Measurements from ENCODE around the gene CNIH4.

The CNIH4 gene

DNA sequence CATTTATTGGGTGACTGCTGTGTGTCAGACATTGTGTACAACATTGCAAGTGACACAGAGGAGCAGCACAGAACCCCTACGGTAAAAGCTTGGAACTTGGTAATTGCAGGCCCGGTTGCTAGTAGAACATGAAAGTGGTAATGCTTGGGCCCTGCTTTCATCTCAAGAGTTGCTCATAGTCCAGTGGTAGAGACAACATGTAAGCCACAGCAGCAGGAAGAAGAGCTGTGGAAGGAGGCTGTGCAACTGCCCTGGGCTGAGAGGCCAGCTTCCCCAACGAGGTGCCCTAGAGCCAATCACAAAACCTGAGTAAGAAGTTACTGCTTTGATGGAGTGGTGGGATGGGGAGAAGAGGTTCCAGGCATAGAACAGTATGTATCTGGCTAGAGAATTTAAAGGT, 18.4 kb downstream of the CNIH4 start:
- Histone ChIP-seq H3K9me3 (replicated peaks; ENCODE audit: insufficient read depth, low read length) (no peaks in the 10 kb centered on the region), H3K4me1 (ENCODE audit: low read length) (peaks cover 29% of the 10 kb centered on the region), H3K79me2 (ENCODE audit: low read length) (peaks cover 7% of the 10 kb centered on the region; the same call in 1 of the 2 replicates), H3K27me3 (replicated peaks; ENCODE audit: insufficient read depth, low read length) (no peaks in the 10 kb centered on the region), H3K9ac (ENCODE audit: low read length) (no peak overlapping the region), H3K9me2 (replicated peaks; ENCODE audit: insufficient read depth, low read length) (no peaks in the 10 kb centered on the region), H3K4me3 (ENCODE audit: low read length) (no peak overlapping the region), H2AFZ (ENCODE audit: low read length) (no peak overlapping the region), H3K36me3 (replicated peaks; ENCODE audit: insufficient read depth, low read length) (no peaks in the 10 kb centered on the region), H3F3A (ENCODE audit: insufficient read depth, low read length) (peaks cover 31% of the 10 kb centered on the region), H3K4me2 (ENCODE audit: low read depth, low read length) (no peak overlapping the region), H4K20me1 (ENCODE audit: insufficient read depth, low read length) (no peaks in the 10 kb centered on the region), H3K27ac (ENCODE audit: low read length) (no peak overlapping the region)
- TF ChIP-seq EZH2phosphoT487 (IDR thresholded peaks at IDR 0.05; ENCODE audit: low read length) = no peak
- TF ChIP-seq EZH2 (optimal IDR thresholded peaks at IDR 0.05; ENCODE audit: low read depth, low read length) = no peak
- no peak for TF ChIP-seq CTCF (IDR thresholded peaks at IDR 0.05; ENCODE audit: low read length)
- no peak for DNase-seq

DNA sequence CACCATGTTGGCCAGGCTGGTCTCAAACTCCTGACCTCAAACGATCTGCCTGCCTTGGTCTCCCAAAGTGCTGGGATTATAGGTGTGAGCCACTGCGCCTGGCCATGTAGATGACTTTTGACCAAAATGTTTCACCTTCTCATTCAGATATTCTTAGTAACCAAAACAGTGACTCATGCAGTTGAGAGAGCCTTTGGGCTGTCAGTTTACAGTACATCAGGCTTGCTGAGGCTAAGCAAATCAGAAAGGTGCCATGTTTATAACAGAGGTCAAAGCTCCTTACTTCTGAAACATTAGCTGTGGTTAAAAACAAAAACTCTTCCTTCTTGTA, 21.0 kb downstream of the CNIH4 start:
- DNase-seq = peak; percentile 86
- H3K4me3 ChIP-seq (ENCODE audit: low read length) = no peak overlapping the region
- H3K27ac ChIP-seq (ENCODE audit: low read length) = peak overlapping the region; percentile 45; the same call in 1 of the 2 replicates
- H4K20me1 ChIP-seq (ENCODE audit: insufficient read depth, low read length) = no peaks in the 10 kb centered on the region
- H3K9ac ChIP-seq (ENCODE audit: low read length) = no peak overlapping the region
- H3K27me3 ChIP-seq (replicated peaks; ENCODE audit: insufficient read depth, low read length) = no peaks in the 10 kb centered on the region
- no peaks in the 10 kb centered on the region for H3K9me2 ChIP-seq (replicated peaks; ENCODE audit: insufficient read depth, low read length)
- TF ChIP-seq EZH2 (optimal IDR thresholded peaks at IDR 0.05; ENCODE audit: low read depth, low read length) (no peak), EZH2phosphoT487 (IDR thresholded peaks at IDR 0.05; ENCODE audit: low read length) (no peak), CTCF (IDR thresholded peaks at IDR 0.05; ENCODE audit: low read length) (no peak)
- H3K9me3 ChIP-seq (replicated peaks; ENCODE audit: insufficient read depth, low read length) = no peaks in the 10 kb centered on the region
- H3K4me1 ChIP-seq (ENCODE audit: low read length) = peaks cover 38% of the 10 kb centered on the region
- peak overlapping the region; percentile 19; the same call in 1 of the 2 replicates for H3K4me2 ChIP-seq (ENCODE audit: low read depth, low read length)
- H3F3A ChIP-seq (ENCODE audit: insufficient read depth, low read length) = peaks cover 38% of the 10 kb centered on the region
- H3K36me3 ChIP-seq (replicated peaks; ENCODE audit: insufficient read depth, low read length) = no peaks in the 10 kb centered on the region
- peaks cover 7% of the 10 kb centered on the region; the same call in 1 of the 2 replicates for H3K79me2 ChIP-seq (ENCODE audit: low read length)
- H2AFZ ChIP-seq (ENCODE audit: low read length) = no peak overlapping the region

- Histone ChIP-seq H3K9ac (ENCODE audit: low read length) (no peak overlapping the region), H3K27me3 (replicated peaks; ENCODE audit: insufficient read depth, low read length) (no peaks in the 10 kb centered on the region), H2AFZ (ENCODE audit: low read length) (no peak overlapping the region), H3K27ac (ENCODE audit: low read length) (no peak overlapping the region), H3K9me2 (replicated peaks; ENCODE audit: insufficient read depth, low read length) (no peaks in the 10 kb centered on the region), H3K79me2 (ENCODE audit: low read length) (0 out of 2 replicates have a peak, but pooled peaks cover 2% of the 10 kb centered on the region), H4K20me1 (ENCODE audit: insufficient read depth, low read length) (no peaks in the 10 kb centered on the region), H3K4me2 (ENCODE audit: low read depth, low read length) (peak overlapping the region; percentile 42; the same call in 1 of the 2 replicates), H3K4me1 (ENCODE audit: low read length) (peaks cover 38% of the 10 kb centered on the region), H3K9me3 (replicated peaks; ENCODE audit: insufficient read depth, low read length) (no peaks in the 10 kb centered on the region), H3K36me3 (replicated peaks; ENCODE audit: insufficient read depth, low read length) (no peaks in the 10 kb centered on the region), H3K4me3 (ENCODE audit: low read length) (no peak overlapping the region), H3F3A (ENCODE audit: insufficient read depth, low read length) (peaks cover 36% of the 10 kb centered on the region)
- no peak for DNase-seq
- TF ChIP-seq EZH2 (optimal IDR thresholded peaks at IDR 0.05; ENCODE audit: low read depth, low read length) = no peak
- no peak for TF ChIP-seq EZH2phosphoT487 (IDR thresholded peaks at IDR 0.05; ENCODE audit: low read length)
- no peak for TF ChIP-seq CTCF (IDR thresholded peaks at IDR 0.05; ENCODE audit: low read length)
These were observed 22.4 kb downstream of the CNIH4 start for GRCh38 chr1:224378855-224379631.

All from MM.1S (cell line).